ENCODE results near the gene KLHDC8A.

The KLHDC8A gene

GRCh38 chr1:205380882-205381281 is 24.2 kb upstream of the KLHDC8A start:
- H3K27ac ChIP-seq (ENCODE audit: low read length) = no peak overlapping the region
- no peaks in the 10 kb centered on the region for H3K27me3 ChIP-seq (ENCODE audit: insufficient read depth, low read length)
- no peaks in the 10 kb centered on the region for H3K36me3 ChIP-seq (ENCODE audit: insufficient read depth, low read depth, low read length)
- peaks cover 8% of the 10 kb centered on the region for H3K4me1 ChIP-seq (ENCODE audit: insufficient read depth, low read length)
- H3K9me3 ChIP-seq (ENCODE audit: insufficient read depth, low read depth, low read length) = no peaks in the 10 kb centered on the region
- no peak overlapping the region for H3K4me3 ChIP-seq (ENCODE audit: low read length)
- H3K9ac ChIP-seq (ENCODE audit: low read depth, low read length) = no peak overlapping the region

GRCh38 chr1:205379056-205379455 is 22.3 kb upstream of the KLHDC8A start:
- Histone ChIP-seq H3K4me3 (ENCODE audit: low read length) (no peak overlapping the region), H3K9ac (ENCODE audit: low read depth, low read length) (no peak overlapping the region), H3K27me3 (ENCODE audit: insufficient read depth, low read length) (no peaks in the 10 kb centered on the region), H3K36me3 (ENCODE audit: insufficient read depth, low read depth, low read length) (no peaks in the 10 kb centered on the region), H3K4me1 (ENCODE audit: insufficient read depth, low read length) (peaks cover 18% of the 10 kb centered on the region), H3K27ac (ENCODE audit: low read length) (no peak overlapping the region), H3K9me3 (ENCODE audit: insufficient read depth, low read depth, low read length) (no peaks in the 10 kb centered on the region)

GRCh38 chr1:205377355-205377754 is 20.6 kb upstream of the KLHDC8A start:
- Histone ChIP-seq H3K4me1 (ENCODE audit: insufficient read depth, low read length) (peaks cover 31% of the 10 kb centered on the region), H3K36me3 (ENCODE audit: insufficient read depth, low read depth, low read length) (no peaks in the 10 kb centered on the region), H3K4me3 (ENCODE audit: low read length) (no peak overlapping the region), H3K9ac (ENCODE audit: low read depth, low read length) (no peak overlapping the region), H3K27me3 (ENCODE audit: insufficient read depth, low read length) (no peaks in the 10 kb centered on the region), H3K27ac (ENCODE audit: low read length) (no peak overlapping the region), H3K9me3 (ENCODE audit: insufficient read depth, low read depth, low read length) (no peaks in the 10 kb centered on the region)

GRCh38 chr1:205376739-205377138 is 20.0 kb upstream of the KLHDC8A start:
- Histone ChIP-seq H3K9me3 (ENCODE audit: insufficient read depth, low read depth, low read length) (no peaks in the 10 kb centered on the region), H3K4me3 (ENCODE audit: low read length) (no peak overlapping the region), H3K27me3 (ENCODE audit: insufficient read depth, low read length) (no peaks in the 10 kb centered on the region), H3K27ac (ENCODE audit: low read length) (no peak overlapping the region), H3K4me1 (ENCODE audit: insufficient read depth, low read length) (peaks cover 35% of the 10 kb centered on the region), H3K9ac (ENCODE audit: low read depth, low read length) (no peak overlapping the region), H3K36me3 (ENCODE audit: insufficient read depth, low read depth, low read length) (no peaks in the 10 kb centered on the region)

GRCh38 chr1:205375835-205376545 is 19.3 kb upstream of the KLHDC8A start:
- Histone ChIP-seq H3K27ac (ENCODE audit: low read length) (no peak overlapping the region), H3K9me3 (ENCODE audit: insufficient read depth, low read depth, low read length) (no peaks in the 10 kb centered on the region), H3K4me3 (ENCODE audit: low read length) (peak overlapping the region; percentile 47; the same call in 1 of the 2 replicates), H3K4me1 (ENCODE audit: insufficient read depth, low read length) (peaks cover 35% of the 10 kb centered on the region), H3K27me3 (ENCODE audit: insufficient read depth, low read length) (no peaks in the 10 kb centered on the region), H3K36me3 (ENCODE audit: insufficient read depth, low read depth, low read length) (no peaks in the 10 kb centered on the region), H3K9ac (ENCODE audit: low read depth, low read length) (peak overlapping the region; percentile 28; the same call in 1 of the 2 replicates)

- no peak overlapping the region for H3K27ac ChIP-seq (ENCODE audit: low read length)
- H3K9me3 ChIP-seq (ENCODE audit: insufficient read depth, low read depth, low read length) = no peaks in the 10 kb centered on the region
- H3K36me3 ChIP-seq (ENCODE audit: insufficient read depth, low read depth, low read length) = no peaks in the 10 kb centered on the region
- H3K4me3 ChIP-seq (ENCODE audit: low read length) = no peak overlapping the region
- peaks cover 35% of the 10 kb centered on the region for H3K4me1 ChIP-seq (ENCODE audit: insufficient read depth, low read length)
- no peaks in the 10 kb centered on the region for H3K27me3 ChIP-seq (ENCODE audit: insufficient read depth, low read length)
- H3K9ac ChIP-seq (ENCODE audit: low read depth, low read length) = no peak overlapping the region
Observed at GRCh38 chr1:205374210-205375078, 17.7 kb upstream of the KLHDC8A start.

- Histone ChIP-seq H3K9me3 (ENCODE audit: insufficient read depth, low read depth, low read length) (no peaks in the 10 kb centered on the region), H3K4me3 (ENCODE audit: low read length) (no peak overlapping the region), H3K4me1 (ENCODE audit: insufficient read depth, low read length) (peaks cover 35% of the 10 kb centered on the region), H3K36me3 (ENCODE audit: insufficient read depth, low read depth, low read length) (no peaks in the 10 kb centered on the region), H3K27me3 (ENCODE audit: insufficient read depth, low read length) (no peaks in the 10 kb centered on the region), H3K9ac (ENCODE audit: low read depth, low read length) (no peak overlapping the region), H3K27ac (ENCODE audit: low read length) (no peak overlapping the region)
Observed at GRCh38 chr1:205373798-205374175, 17.1 kb upstream of the KLHDC8A start.

GRCh38 chr1:205373022-205373797 is 16.5 kb upstream of the KLHDC8A start:
- Histone ChIP-seq H3K36me3 (ENCODE audit: insufficient read depth, low read depth, low read length) (no peaks in the 10 kb centered on the region), H3K27ac (ENCODE audit: low read length) (no peak overlapping the region), H3K9me3 (ENCODE audit: insufficient read depth, low read depth, low read length) (no peaks in the 10 kb centered on the region), H3K9ac (ENCODE audit: low read depth, low read length) (no peak overlapping the region), H3K27me3 (ENCODE audit: insufficient read depth, low read length) (no peaks in the 10 kb centered on the region), H3K4me3 (ENCODE audit: low read length) (no peak overlapping the region), H3K4me1 (ENCODE audit: insufficient read depth, low read length) (peaks cover 35% of the 10 kb centered on the region)

- Histone ChIP-seq H3K9me3 (ENCODE audit: insufficient read depth, low read depth, low read length) (no peaks in the 10 kb centered on the region), H3K36me3 (ENCODE audit: insufficient read depth, low read depth, low read length) (no peaks in the 10 kb centered on the region), H3K27me3 (ENCODE audit: insufficient read depth, low read length) (no peaks in the 10 kb centered on the region), H3K9ac (ENCODE audit: low read depth, low read length) (peak overlapping the region; percentile 30; the same call in 1 of the 2 replicates), H3K27ac (ENCODE audit: low read length) (no peak overlapping the region), H3K4me3 (ENCODE audit: low read length) (no peak overlapping the region; the same call in 1 of the 2 replicates), H3K4me1 (ENCODE audit: insufficient read depth, low read length) (peaks cover 35% of the 10 kb centered on the region)
Observed at GRCh38 chr1:205371871-205372660, 15.3 kb upstream of the KLHDC8A start.

- Histone ChIP-seq H3K4me1 (ENCODE audit: insufficient read depth, low read length) (peaks cover 26% of the 10 kb centered on the region), H3K27ac (ENCODE audit: low read length) (no peak overlapping the region)
Observed at GRCh38 chr1:205370780-205371179, 14.1 kb upstream of the KLHDC8A start.

GRCh38 chr1:205369701-205370123 is 13.0 kb upstream of the KLHDC8A start:
- Histone ChIP-seq H3K27ac (ENCODE audit: low read length) (no peak overlapping the region), H3K4me1 (ENCODE audit: insufficient read depth, low read length) (peaks cover 20% of the 10 kb centered on the region), H3K36me3 (ENCODE audit: insufficient read depth, low read depth, low read length) (no peaks in the 10 kb centered on the region), H3K27me3 (ENCODE audit: insufficient read depth, low read length) (no peaks in the 10 kb centered on the region), H3K9me3 (ENCODE audit: insufficient read depth, low read depth, low read length) (no peaks in the 10 kb centered on the region), H3K4me3 (ENCODE audit: low read length) (no peak overlapping the region), H3K9ac (ENCODE audit: low read depth, low read length) (no peak overlapping the region)

More at GRCh38 chr1:205370780-205371179, 14.1 kb upstream of the KLHDC8A start:
- H3K27me3 ChIP-seq (ENCODE audit: insufficient read depth, low read length) = no peaks in the 10 kb centered on the region
- H3K36me3 ChIP-seq (ENCODE audit: insufficient read depth, low read depth, low read length) = no peaks in the 10 kb centered on the region
- no peak overlapping the region for H3K4me3 ChIP-seq (ENCODE audit: low read length)
- H3K9me3 ChIP-seq (ENCODE audit: insufficient read depth, low read depth, low read length) = no peaks in the 10 kb centered on the region
- no peak overlapping the region for H3K9ac ChIP-seq (ENCODE audit: low read depth, low read length)

Data from iPS-20b (cell line).